ENCODE results near the gene PAAF1. TPM values are rescaled to one million over a fixed set of nuclear protein-coding genes. Genes with fewer than 3 reads are reported as not detected.
"Not testable (repeated sequence)": the region's sequence is repeated elsewhere in the genome, so short reads cannot be mapped to it uniquely, and the experiment has no call there.

PAAF1 gene
- total RNA-seq, 1 experiment from 2014 or later = 36.0 TPM

- no peaks in the 10 kb centered on the region for H3K27me3 ChIP-seq (ENCODE audit: low read length)
- no peaks in the 10 kb centered on the region for H3K9me3 ChIP-seq (ENCODE audit: low read length)
- H3K79me2 ChIP-seq (ENCODE audit: low read length) = no peaks in the 10 kb centered on the region
- no peak overlapping the region for H3K27ac ChIP-seq (ENCODE audit: low read length)
- H3K4me2 ChIP-seq (ENCODE audit: low read depth, low read length, poor library complexity, severe bottlenecking) = no peak overlapping the region
- DNase-seq = no peak
- no peaks in the 10 kb centered on the region for H3K4me1 ChIP-seq (ENCODE audit: low read length)
- peaks cover 21% of the 10 kb centered on the region for H3K36me3 ChIP-seq (ENCODE audit: insufficient read depth, low read length)
- no peak overlapping the region for H2AFZ ChIP-seq (ENCODE audit: low read length)
- no peak overlapping the region for H3K9ac ChIP-seq (ENCODE audit: low read length)
- H3K4me3 ChIP-seq (ENCODE audit: low read length) = no peak overlapping the region
- no peaks in the 10 kb centered on the region for H4K20me1 ChIP-seq (ENCODE audit: insufficient read depth, low read depth, low read length)
- H3K9me2 ChIP-seq (replicated peaks; ENCODE audit: insufficient read depth, low read length) = no peaks in the 10 kb centered on the region
These were observed 37.5 kb downstream of the PAAF1 start for GRCh38 chr11:73914284-73914683.

DNA sequence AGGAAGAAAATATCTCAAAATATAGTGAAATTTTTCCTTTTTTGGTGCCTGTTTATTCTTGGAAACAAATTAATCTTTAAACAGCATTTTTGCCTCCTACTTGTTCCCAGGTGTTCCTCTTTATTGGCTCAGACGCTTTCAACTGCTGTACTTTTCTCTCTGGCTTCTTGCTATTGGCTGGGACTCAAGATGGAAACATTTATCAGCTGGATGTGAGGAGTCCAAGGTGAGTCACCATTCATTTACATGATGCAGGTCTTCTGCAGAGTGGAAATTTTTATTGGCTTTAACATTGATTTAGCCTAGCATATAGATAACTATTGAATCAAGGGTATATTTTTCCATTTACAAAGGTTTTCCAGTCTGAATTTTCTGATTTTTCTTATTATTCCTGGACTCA lies 39.6 kb downstream of the PAAF1 start:
- Histone ChIP-seq H3K4me3 (ENCODE audit: low read length) (no peak overlapping the region), H3K4me2 (ENCODE audit: low read depth, low read length, poor library complexity, severe bottlenecking) (no peak overlapping the region), H3K36me3 (ENCODE audit: insufficient read depth, low read length) (peaks cover 23% of the 10 kb centered on the region), H3K4me1 (ENCODE audit: low read length) (no peaks in the 10 kb centered on the region), H3K9ac (ENCODE audit: low read length) (no peak overlapping the region), H3K79me2 (ENCODE audit: low read length) (no peaks in the 10 kb centered on the region), H3K9me2 (replicated peaks; ENCODE audit: insufficient read depth, low read length) (no peaks in the 10 kb centered on the region), H3K27ac (ENCODE audit: low read length) (no peak overlapping the region), H3K27me3 (ENCODE audit: low read length) (no peaks in the 10 kb centered on the region), H4K20me1 (ENCODE audit: insufficient read depth, low read depth, low read length) (no peaks in the 10 kb centered on the region), H3K9me3 (ENCODE audit: low read length) (no peaks in the 10 kb centered on the region), H2AFZ (ENCODE audit: low read length) (no peak overlapping the region)
- DNase-seq = no peak

DNA sequence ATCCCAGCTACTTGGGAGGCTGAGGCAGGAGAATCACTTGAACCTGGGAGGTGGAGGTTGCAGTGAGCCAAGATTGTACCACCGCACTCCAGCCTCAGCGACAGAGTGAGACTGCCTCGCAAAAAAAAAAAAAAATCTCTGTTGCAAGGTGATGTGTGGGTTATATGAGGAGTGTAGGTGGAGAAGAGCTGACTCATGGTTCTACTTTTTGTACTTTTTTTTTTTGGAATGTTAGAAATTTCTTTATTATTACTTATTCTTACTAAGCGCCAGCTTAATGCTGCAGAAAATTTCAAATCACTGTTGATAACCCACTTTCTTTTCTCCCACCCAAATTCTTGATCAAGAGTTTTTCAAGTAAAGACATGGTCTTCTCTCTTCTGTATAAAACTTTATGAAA lies 44.4 kb downstream of the PAAF1 start:
- no peaks in the 10 kb centered on the region for H3K79me2 ChIP-seq (ENCODE audit: low read length)
- H3K4me3 ChIP-seq (ENCODE audit: low read length) = no peak overlapping the region
- no peak overlapping the region for H3K27ac ChIP-seq (ENCODE audit: low read length)
- H3K4me1 ChIP-seq (ENCODE audit: low read length) = no peaks in the 10 kb centered on the region
- no peaks in the 10 kb centered on the region for H3K27me3 ChIP-seq (ENCODE audit: low read length)
- peaks cover 30% of the 10 kb centered on the region for H3K36me3 ChIP-seq (ENCODE audit: insufficient read depth, low read length)
- no peak overlapping the region for H2AFZ ChIP-seq (ENCODE audit: low read length)
- H3K4me2 ChIP-seq (ENCODE audit: low read depth, low read length, poor library complexity, severe bottlenecking) = no peak overlapping the region
- H4K20me1 ChIP-seq (ENCODE audit: insufficient read depth, low read depth, low read length) = no peaks in the 10 kb centered on the region
- DNase-seq = no peak
- H3K9me2 ChIP-seq (replicated peaks; ENCODE audit: insufficient read depth, low read length) = no peaks in the 10 kb centered on the region
- no peaks in the 10 kb centered on the region for H3K9me3 ChIP-seq (ENCODE audit: low read length)
- no peak overlapping the region for H3K9ac ChIP-seq (ENCODE audit: low read length)

DNA sequence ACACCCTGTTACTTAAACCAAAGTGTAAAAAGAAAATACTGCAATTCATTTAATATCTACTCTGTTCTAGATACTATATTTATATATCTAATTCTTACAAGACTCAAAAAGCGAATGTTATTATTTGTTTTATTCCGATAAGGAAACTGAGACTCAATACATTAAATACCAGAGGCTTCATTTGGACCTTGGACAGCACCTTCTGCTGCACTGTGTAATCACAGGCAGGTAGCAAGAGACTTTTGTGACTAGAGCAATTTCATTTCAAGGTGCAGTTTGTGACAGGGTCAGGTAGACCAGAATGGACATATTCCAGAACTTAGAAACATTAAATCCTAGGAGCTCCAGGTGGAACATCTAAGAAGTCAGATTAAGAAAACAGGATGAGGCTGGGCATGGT lies 52.6 kb downstream of the PAAF1 start:
- Histone ChIP-seq H3K9me2 (replicated peaks; ENCODE audit: insufficient read depth, low read length) (no peaks in the 10 kb centered on the region), H3K4me3 (ENCODE audit: low read length) (no peak overlapping the region), H2AFZ (ENCODE audit: low read length) (no peak overlapping the region), H3K27ac (ENCODE audit: low read length) (no peak overlapping the region), H3K4me1 (ENCODE audit: low read length) (no peaks in the 10 kb centered on the region), H3K9ac (ENCODE audit: low read length) (no peak overlapping the region), H4K20me1 (ENCODE audit: insufficient read depth, low read depth, low read length) (no peaks in the 10 kb centered on the region), H3K27me3 (ENCODE audit: low read length) (no peaks in the 10 kb centered on the region), H3K79me2 (ENCODE audit: low read length) (no peaks in the 10 kb centered on the region), H3K9me3 (ENCODE audit: low read length) (no peaks in the 10 kb centered on the region), H3K36me3 (ENCODE audit: insufficient read depth, low read length) (peaks cover 43% of the 10 kb centered on the region), H3K4me2 (ENCODE audit: low read depth, low read length, poor library complexity, severe bottlenecking) (no peak overlapping the region)
- no peak for DNase-seq

DNA sequence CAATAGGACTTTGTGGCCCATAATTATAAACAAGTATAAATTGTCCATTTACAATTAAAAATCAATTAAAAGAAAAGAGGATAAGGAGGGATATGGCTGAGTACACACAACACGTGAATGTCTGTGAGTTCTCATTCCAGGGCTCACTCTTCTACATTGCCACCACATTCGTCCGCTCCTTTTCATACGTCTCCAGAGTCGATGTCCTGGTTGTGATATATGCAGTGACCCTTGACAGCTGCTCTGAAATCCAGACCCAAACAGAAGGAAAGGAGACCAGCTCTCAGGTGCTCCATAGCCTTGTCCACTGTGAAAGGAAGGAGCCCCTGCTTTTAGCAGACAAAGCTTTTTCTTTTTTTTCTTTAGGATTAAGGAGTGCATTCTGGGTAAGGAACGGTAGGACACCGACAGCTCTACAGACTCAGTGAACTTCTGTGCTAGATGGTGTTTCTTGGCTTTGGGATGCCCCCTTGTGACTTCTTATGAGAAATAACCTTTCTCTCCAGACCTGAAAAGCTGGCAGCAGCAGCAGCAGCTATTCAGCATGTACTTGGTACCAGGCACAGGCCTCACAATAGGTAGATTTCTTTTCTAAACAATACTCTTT lies 54.3 kb downstream of the PAAF1 start:
- H3K9ac ChIP-seq (ENCODE audit: low read length) = no peak overlapping the region
- no peaks in the 10 kb centered on the region for H3K9me2 ChIP-seq (replicated peaks; ENCODE audit: insufficient read depth, low read length)
- DNase-seq = peak; percentile 88
- H3K4me2 ChIP-seq (ENCODE audit: low read depth, low read length, poor library complexity, severe bottlenecking) = no peak overlapping the region
- no peak overlapping the region for H2AFZ ChIP-seq (ENCODE audit: low read length)
- no peaks in the 10 kb centered on the region for H3K27me3 ChIP-seq (ENCODE audit: low read length)
- no peak overlapping the region for H3K27ac ChIP-seq (ENCODE audit: low read length)
- no peaks in the 10 kb centered on the region for H3K79me2 ChIP-seq (ENCODE audit: low read length)
- H3K9me3 ChIP-seq (ENCODE audit: low read length) = no peaks in the 10 kb centered on the region
- H3K4me1 ChIP-seq (ENCODE audit: low read length) = no peaks in the 10 kb centered on the region
- no peak overlapping the region for H3K4me3 ChIP-seq (ENCODE audit: low read length)
- H4K20me1 ChIP-seq (ENCODE audit: insufficient read depth, low read depth, low read length) = no peaks in the 10 kb centered on the region
- peaks cover 46% of the 10 kb centered on the region for H3K36me3 ChIP-seq (ENCODE audit: insufficient read depth, low read length)

DNA sequence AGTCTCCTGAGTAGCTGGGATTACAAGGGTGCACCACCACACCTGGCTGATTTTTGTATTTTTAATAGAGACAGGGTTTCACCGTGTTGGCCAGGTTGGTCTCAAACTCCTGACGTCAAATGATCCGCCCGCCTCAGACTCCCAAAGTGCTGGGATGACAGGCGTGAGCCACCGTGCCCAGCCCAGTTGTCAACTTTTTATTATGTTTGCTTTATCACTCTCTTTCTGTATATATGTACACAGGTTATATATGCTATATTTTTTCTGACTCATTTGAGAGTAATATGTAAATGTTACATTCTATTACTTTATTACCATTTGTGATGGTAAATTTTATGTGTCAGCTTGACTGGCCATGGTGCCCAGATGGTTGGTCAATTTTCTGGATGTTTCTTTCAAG lies 55.2 kb downstream of the PAAF1 start:
- H3K9me2 ChIP-seq (replicated peaks; ENCODE audit: insufficient read depth, low read length) = no peaks in the 10 kb centered on the region
- no peaks in the 10 kb centered on the region for H3K9me3 ChIP-seq (ENCODE audit: low read length)
- H3K4me3 ChIP-seq (ENCODE audit: low read length) = no peak overlapping the region
- no peaks in the 10 kb centered on the region for H3K79me2 ChIP-seq (ENCODE audit: low read length)
- H3K27ac ChIP-seq (ENCODE audit: low read length) = no peak overlapping the region
- no peak overlapping the region for H3K4me2 ChIP-seq (ENCODE audit: low read depth, low read length, poor library complexity, severe bottlenecking)
- peaks cover 42% of the 10 kb centered on the region for H3K36me3 ChIP-seq (ENCODE audit: insufficient read depth, low read length)
- H3K9ac ChIP-seq (ENCODE audit: low read length) = no peak overlapping the region
- H4K20me1 ChIP-seq (ENCODE audit: insufficient read depth, low read depth, low read length) = no peaks in the 10 kb centered on the region
- DNase-seq = no peak
- H3K27me3 ChIP-seq (ENCODE audit: low read length) = no peaks in the 10 kb centered on the region
- no peaks in the 10 kb centered on the region for H3K4me1 ChIP-seq (ENCODE audit: low read length)
- no peak overlapping the region for H2AFZ ChIP-seq (ENCODE audit: low read length)

- Histone ChIP-seq H3K9me2 (replicated peaks; ENCODE audit: insufficient read depth, low read length) (no peaks in the 10 kb centered on the region), H4K20me1 (ENCODE audit: insufficient read depth, low read depth, low read length) (no peaks in the 10 kb centered on the region)
These were observed 56.0 kb downstream of the PAAF1 start for GRCh38 chr11:73932781-73933180.

DNA sequence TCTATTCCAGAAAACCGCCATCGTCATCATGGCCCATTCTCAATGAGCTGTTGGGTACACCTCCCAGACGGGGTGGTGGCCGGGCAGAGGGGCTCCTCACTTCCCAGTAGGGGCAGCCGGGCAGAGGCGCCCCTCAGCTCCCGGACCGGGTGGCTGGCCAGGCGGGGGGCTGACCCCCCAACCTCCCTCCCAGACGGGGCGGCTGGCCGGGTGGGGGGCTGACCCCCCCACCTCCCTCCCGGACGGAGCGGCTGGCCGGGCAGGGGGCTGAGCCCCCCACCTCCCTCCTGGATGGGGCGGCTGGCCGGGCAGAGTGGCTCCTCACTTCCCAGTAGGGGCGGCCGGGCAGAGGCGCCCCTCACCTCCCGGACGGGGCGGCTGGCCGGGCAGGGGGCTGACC lies 59.2 kb downstream of the PAAF1 start:
- not testable (repeated sequence) for H2AFZ ChIP-seq (ENCODE audit: low read length); H3K4me1 ChIP-seq (ENCODE audit: low read length); DNase-seq; H3K4me2 ChIP-seq (ENCODE audit: low read depth, low read length, poor library complexity, severe bottlenecking); H3K27me3 ChIP-seq (ENCODE audit: low read length); H3K4me3 ChIP-seq (ENCODE audit: low read length); H3K9me3 ChIP-seq (ENCODE audit: low read length); H3K79me2 ChIP-seq (ENCODE audit: low read length); H3K27ac ChIP-seq (ENCODE audit: low read length); H3K9ac ChIP-seq (ENCODE audit: low read length); H4K20me1 ChIP-seq (ENCODE audit: insufficient read depth, low read depth, low read length); H3K9me2 ChIP-seq (replicated peaks; ENCODE audit: insufficient read depth, low read length)
- peaks cover 35% of the 10 kb centered on the region for H3K36me3 ChIP-seq (ENCODE audit: insufficient read depth, low read length)

More at GRCh38 chr11:73932781-73933180, 56.0 kb downstream of the PAAF1 start:
- Histone ChIP-seq H3K36me3 (ENCODE audit: insufficient read depth, low read length) (peaks cover 35% of the 10 kb centered on the region), H3K79me2 (ENCODE audit: low read length) (no peaks in the 10 kb centered on the region), H3K4me1 (ENCODE audit: low read length) (no peaks in the 10 kb centered on the region), H3K4me2 (ENCODE audit: low read depth, low read length, poor library complexity, severe bottlenecking) (no peak overlapping the region), H3K9ac (ENCODE audit: low read length) (no peak overlapping the region), H2AFZ (ENCODE audit: low read length) (no peak overlapping the region), H3K27me3 (ENCODE audit: low read length) (no peaks in the 10 kb centered on the region), H3K4me3 (ENCODE audit: low read length) (no peak overlapping the region), H3K27ac (ENCODE audit: low read length) (no peak overlapping the region), H3K9me3 (ENCODE audit: low read length) (no peaks in the 10 kb centered on the region)
- DNase-seq = no peak

GRCh38 chr11:73939096-73939495 lies 62.3 kb downstream of the PAAF1 start:
- no peak for DNase-seq
- Histone ChIP-seq H4K20me1 (ENCODE audit: insufficient read depth, low read depth, low read length) (no peaks in the 10 kb centered on the region), H2AFZ (ENCODE audit: low read length) (no peak overlapping the region)

More at GRCh38 chr11:73939096-73939495, 62.3 kb downstream of the PAAF1 start:
- Histone ChIP-seq H3K9me2 (replicated peaks; ENCODE audit: insufficient read depth, low read length) (no peaks in the 10 kb centered on the region), H3K4me3 (ENCODE audit: low read length) (no peak overlapping the region), H3K4me1 (ENCODE audit: low read length) (no peaks in the 10 kb centered on the region), H3K27ac (ENCODE audit: low read length) (no peak overlapping the region), H3K9ac (ENCODE audit: low read length) (no peak overlapping the region), H3K9me3 (ENCODE audit: low read length) (peaks cover 3% of the 10 kb centered on the region; the same call in 1 of the 2 replicates), H3K27me3 (ENCODE audit: low read length) (no peaks in the 10 kb centered on the region), H3K36me3 (ENCODE audit: insufficient read depth, low read length) (peaks cover 20% of the 10 kb centered on the region), H3K4me2 (ENCODE audit: low read depth, low read length, poor library complexity, severe bottlenecking) (no peak overlapping the region), H3K79me2 (ENCODE audit: low read length) (no peaks in the 10 kb centered on the region)

Data from Karpas-422 (cell line).